HuH-7 (cell line): ENCODE data around the gene C2orf72.
"Not testable (repeated sequence)": the region's sequence is repeated elsewhere in the genome, so short reads cannot be mapped to it uniquely, and the experiment has no call there.

Source experiments
- DNase-seq: peaks from one replicate; pipeline ENCODE4 v3.0.0; 2011; ENCODE audit warnings: low spot score

The C2orf72 gene

GRCh38 chr2:231046916-231047273 is 9.6 kb downstream of the C2orf72 start:
- no peak for DNase-seq

GRCh38 chr2:231047274-231047922 is 10.1 kb downstream of the C2orf72 start:
- no peak for DNase-seq

DNA sequence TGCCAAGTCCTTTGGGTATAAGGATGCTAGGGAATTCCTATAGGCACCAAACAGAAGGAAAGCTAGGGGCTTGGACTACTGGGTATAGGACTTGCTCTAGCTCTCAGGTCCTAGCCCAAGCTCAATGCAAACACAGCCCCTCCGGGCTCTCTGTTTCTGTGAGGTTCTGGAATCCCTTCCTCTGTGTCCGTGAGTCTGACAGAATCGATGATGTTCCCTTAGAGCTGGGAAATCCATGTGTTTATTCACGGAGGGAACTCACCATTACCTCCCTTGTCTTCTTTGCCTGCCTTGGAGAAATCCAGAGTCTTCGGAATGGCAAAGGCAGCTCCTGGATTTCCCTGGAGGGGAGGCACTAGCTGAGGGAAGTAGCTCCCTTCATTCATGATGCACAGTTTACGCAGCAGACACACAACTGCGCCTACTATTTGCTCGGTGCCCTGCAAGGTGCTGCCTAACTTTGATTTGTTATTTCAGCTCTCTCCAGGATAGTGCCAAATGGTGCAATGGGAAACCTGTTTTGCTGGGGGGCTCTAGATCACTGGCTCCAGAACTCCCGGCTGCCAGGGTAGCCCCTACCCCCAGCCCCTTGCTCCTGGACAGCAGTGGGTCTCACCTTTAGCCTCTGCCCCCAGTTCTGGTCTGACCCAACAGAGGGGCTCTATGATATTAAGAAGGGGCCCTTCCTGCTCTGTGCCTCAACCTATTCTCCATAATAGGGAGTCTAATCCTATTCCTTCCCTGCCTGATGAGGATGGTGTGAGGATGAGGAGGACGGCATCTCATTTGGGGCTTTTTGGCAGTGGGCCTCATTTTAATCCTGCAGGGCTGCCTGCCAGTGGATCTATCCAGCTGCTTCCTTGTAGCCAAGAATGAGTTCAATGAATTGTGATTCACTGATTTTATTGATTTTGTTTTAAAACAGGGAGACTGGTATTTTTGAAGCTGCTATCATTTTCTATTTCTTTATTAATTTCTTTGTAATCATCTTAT is 10.9 kb downstream of the C2orf72 start:
- no peak for DNase-seq

DNA sequence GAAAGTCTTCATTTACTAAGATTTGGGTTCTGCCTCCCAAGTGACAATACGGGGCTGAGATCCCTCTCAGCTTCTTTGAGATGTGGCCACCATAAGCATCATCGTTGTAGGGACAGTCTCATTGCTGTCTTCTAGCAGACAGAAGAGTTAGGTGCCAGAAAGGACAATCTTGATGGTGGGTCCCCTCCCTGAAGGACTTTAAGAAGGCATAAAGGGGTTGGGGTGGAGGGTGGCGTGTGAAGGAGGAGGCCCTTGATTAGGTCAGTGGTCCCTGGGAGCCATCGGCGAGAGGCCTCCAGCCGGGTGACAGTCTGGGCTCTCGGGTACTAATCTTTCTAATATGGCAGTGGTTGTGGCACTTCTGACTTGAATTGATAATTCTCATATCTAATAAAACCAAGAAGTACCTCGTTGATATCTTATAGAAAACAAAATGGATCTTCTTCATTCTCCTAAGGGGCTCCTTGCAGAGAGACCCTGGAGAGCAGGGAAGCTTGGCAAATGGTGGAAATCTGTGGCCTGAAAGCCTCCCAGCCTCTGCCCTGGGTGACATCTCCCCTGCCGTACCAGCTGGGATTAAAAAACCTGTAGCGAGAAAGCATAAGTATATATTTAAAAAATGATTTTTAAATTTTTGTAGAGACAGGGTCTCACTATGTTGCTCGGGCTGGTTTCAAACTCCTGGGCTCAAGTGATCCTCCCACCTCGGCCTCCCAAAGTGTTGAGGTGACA is 12.1 kb downstream of the C2orf72 start:
- no peak for DNase-seq

GRCh38 chr2:231050018-231050901 is 12.9 kb downstream of the C2orf72 start:
- peak; percentile 74 for DNase-seq

- no peak for DNase-seq
Observed at GRCh38 chr2:231051116-231051515, 13.8 kb downstream of the C2orf72 start.

- DNase-seq, result peak; percentile 75
Observed at GRCh38 chr2:231052494-231053451, 15.4 kb downstream of the C2orf72 start.

DNA sequence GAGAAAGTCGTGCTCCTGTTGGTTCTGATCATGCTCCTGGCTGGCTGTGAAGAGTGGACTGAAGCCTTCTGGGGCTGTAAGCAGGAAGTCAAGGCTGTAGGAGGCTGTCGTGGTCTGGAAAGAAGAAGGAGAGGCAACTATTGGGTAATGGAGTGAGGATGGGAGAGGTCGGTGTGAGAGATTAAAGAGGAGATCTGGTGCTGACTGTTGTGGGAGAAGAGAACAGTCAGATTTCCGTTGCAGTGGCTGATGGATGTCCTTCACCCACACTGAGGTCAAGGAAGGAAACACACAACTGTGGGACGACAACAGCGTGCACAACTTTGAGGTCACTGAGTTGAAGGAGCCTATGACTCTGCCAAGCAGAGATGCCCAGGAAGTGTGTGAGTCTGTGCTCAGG is 16.5 kb downstream of the C2orf72 start:
- DNase-seq, result no peak

- peak; percentile 93 for DNase-seq
Observed at GRCh38 chr2:231056453-231057416, 19.4 kb downstream of the C2orf72 start, which contains the start of gene PSMD1. TSS of gene PSMD1 (plus strand) at chr2:231056867. CDS start at chr2:231057026, 159 bp downstream.

DNA sequence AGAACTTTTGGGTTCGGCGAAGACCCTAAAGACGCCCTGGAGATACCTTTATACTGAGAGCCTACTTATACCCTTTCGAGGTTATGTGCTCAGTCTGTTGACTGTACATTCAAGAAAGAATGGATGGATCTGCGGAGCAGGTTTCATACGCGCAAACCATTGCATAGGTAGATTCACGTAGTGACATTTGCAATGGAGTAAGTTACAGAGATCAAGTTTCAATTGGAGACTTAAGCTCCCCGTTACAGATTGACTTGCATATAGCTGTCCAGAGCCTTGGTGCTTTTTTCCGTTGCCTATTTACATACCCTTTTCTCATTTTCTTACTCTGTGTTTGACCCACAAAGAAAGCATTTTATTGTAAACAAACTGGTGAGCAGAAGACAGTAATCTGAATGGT is 20.3 kb downstream of the C2orf72 start:
- DNase-seq, result no peak

DNA sequence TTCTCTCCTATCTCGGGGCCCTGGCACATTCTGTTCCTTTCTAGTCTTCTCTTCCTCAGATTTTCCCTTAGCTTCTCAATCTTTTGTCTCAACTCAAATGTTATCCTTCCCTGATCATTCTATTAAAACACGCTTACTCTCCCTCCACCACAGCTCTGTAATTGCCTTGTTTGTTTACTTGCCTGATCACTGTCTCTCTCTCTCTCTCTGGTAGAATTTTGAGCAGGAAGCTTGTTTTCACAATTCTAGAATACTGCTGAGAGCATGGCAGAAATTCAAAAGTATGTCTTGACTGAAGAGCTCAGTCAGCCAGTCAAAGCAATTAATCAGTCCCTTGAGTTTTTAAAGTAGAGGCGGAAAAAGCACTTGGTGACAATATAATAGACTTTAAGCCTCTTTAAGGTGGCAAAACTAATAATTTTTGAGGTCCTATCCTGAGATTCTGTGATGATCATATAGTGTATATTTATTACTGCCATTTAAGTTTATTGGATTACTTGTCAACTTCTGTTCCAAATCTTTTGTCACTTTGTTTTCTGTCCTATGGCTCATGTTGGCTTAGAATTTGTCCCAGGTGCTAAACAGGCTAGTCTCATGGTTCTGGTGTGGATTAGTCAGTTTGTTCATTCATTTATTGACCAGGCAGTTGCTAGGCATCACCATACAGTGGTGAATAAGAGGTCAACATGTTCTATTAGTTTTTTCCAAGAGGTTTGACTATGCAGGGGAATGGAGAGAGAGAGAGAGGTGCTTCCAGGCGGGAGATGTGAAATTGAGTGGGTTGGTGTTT is 21.6 kb downstream of the C2orf72 start:
- no peak for DNase-seq

- no peak for DNase-seq
Observed at GRCh38 chr2:231059756-231060155, 22.4 kb downstream of the C2orf72 start.

- no peak for DNase-seq
Observed at GRCh38 chr2:231062776-231063175, 25.5 kb downstream of the C2orf72 start.

- DNase-seq, result no peak
Observed at GRCh38 chr2:231063347-231063746, 26.0 kb downstream of the C2orf72 start.

DNA sequence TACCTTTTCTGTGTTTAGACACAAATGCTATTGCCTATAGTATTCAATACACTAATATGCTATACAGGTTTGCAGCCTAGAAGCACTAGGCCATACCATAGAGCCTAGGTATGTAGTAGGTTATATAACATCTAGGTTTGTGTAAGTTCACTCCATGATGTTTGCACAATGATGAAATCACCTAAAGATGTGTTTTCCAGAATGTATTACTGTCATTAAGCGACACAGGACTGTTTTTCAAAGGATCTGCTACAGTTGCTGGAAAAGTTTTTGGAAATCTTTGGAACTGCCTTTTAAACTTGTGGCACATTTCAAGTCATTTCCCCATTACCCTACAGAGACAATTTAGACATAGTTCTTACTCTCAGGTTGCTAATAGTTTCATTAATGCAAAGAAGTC is 28.6 kb downstream of the C2orf72 start:
- DNase-seq, result no peak

DNA sequence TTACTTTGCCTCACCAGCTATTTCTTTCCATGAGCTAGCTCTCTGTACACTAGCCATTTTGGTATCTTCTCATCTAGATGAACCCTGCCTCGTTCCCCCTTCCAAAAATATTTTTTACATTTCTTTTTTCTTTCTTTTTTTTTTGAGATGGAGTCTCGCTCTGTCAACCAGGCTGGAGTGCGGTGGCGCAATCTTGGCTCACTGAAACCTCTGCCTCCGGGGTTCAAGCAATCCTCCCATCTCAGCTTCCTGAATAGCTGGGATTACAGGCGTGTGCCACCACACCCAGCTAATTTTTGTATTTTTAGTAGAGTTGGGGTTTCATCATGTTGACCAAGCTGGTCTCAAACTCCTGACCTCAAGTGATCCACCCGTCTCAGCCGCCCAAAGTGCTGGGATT is 30.2 kb downstream of the C2orf72 start:
- not testable (repeated sequence) for DNase-seq

- peak; percentile 54 for DNase-seq
Observed at GRCh38 chr2:231068525-231069222, 31.4 kb downstream of the C2orf72 start.
